ENCODE measurements around the gene LSM7.

- TF ChIP-seq FOXA1 (IDR thresholded peaks at IDR 0.05): no peak
- TF ChIP-seq ARNT (IDR thresholded peaks at IDR 0.05): no peak
- TF ChIP-seq L3MBTL2 (conservative IDR thresholded peaks at IDR 0.05): no peak
- no peak for TF ChIP-seq ZNF384 (IDR thresholded peaks at IDR 0.05)
- TF ChIP-seq CTBP1 (IDR thresholded peaks at IDR 0.05; ENCODE audit: borderline replicate concordance): no peak
- no peak for TF ChIP-seq BHLHE40 (IDR thresholded peaks at IDR 0.05; ENCODE audit: borderline replicate concordance)
- TF ChIP-seq SP1 (IDR thresholded peaks at IDR 0.05): no peak
- no peak for TF ChIP-seq SUZ12 (IDR thresholded peaks at IDR 0.05)
- no peak for TF ChIP-seq FOXK2 (IDR thresholded peaks at IDR 0.05)
- TF ChIP-seq ELF4 (IDR thresholded peaks at IDR 0.05): no peak
- TF ChIP-seq FOXM1 (IDR thresholded peaks at IDR 0.05; ENCODE audit: borderline replicate concordance): no peak
- no peak for TF ChIP-seq TARDBP (IDR thresholded peaks at IDR 0.05)
- TF ChIP-seq NFRKB (IDR thresholded peaks at IDR 0.05): no peak
- TF ChIP-seq HDGF (IDR thresholded peaks at IDR 0.05; ENCODE audit: borderline replicate concordance): no peak
These were observed 33.1 kb upstream of the LSM7 start for GRCh38 chr19:2361246-2362045.

All from HEK293T (cell line).